IMR-90 (cell line): ENCODE measurements around the gene TNKS1BP1. TPM values are rescaled to one million over a fixed set of nuclear protein-coding genes. Genes with fewer than 3 reads are reported as not detected.

Source experiments
- ATAC-seq: fragments of 200-7000 bp; cut with Tn5 transposase; 2 replicates; pipeline ENCODE4 v1.9.1; 2020; ENCODE audit warnings: low read depth, mild to moderate bottlenecking, moderate library complexity
- BruUV-seq: library from RNA; stranded (reverse); fragments of 400-500 nt; replicated peaks from 2 replicates; lab custom pipeline; 2021; lab: Mats Ljungman, UMichigan
- CTCF ChIA-PET: fragments of 300-600 bp; formaldehyde crosslinking; extraction: SDS; loops from one replicate; lab custom pipeline; 2021; ENCODE audit warnings: antibody characterized with exemption; lab: Yijun Ruan, JAX
- POLR2A ChIA-PET: fragments of 300-600 bp; sonication (Branson Sonifier 250); formaldehyde crosslinking; loops from one replicate; lab custom pipeline; 2022; ENCODE audit warnings: antibody characterized with exemption; ENCODE audit not compliant: unreplicated experiment; lab: Charles Lee
- DNase-seq: peaks from one replicate; pipeline ENCODE4 v3.0.0; 2013
- H2AFZ ChIP-seq: replicated peaks from 2 replicates; pipeline ENCODE3; 2013; ENCODE audit warnings: low read length, mild to moderate bottlenecking; ENCODE audit not compliant: poor library complexity
- H2AK5ac ChIP-seq: 2 replicates; pipeline ENCODE4 v1.6.1; 2013; ENCODE audit warnings: low read depth, low read length, inconsistent platforms
- H2AK9ac ChIP-seq: replicated peaks from 2 replicates; pipeline ENCODE3; 2013; ENCODE audit warnings: mild to moderate bottlenecking, low read depth, low read length, moderate library complexity; ENCODE audit not compliant: poor library complexity
- H2BK120ac ChIP-seq: 2 replicates; pipeline ENCODE4 v1.6.1; 2013; ENCODE audit warnings: low read depth, low read length, inconsistent platforms
- H2BK15ac ChIP-seq: 3 replicates; pipeline ENCODE4 v1.6.1; 2013; ENCODE audit warnings: low read depth, low read length, inconsistent platforms
- H2BK20ac ChIP-seq: 2 replicates; pipeline ENCODE4 v1.6.1; 2013; ENCODE audit warnings: low read depth, mild to moderate bottlenecking, inconsistent platforms, low read length, moderate library complexity
- H2BK5ac ChIP-seq: 2 replicates; pipeline ENCODE4 v1.6.1; 2013; ENCODE audit warnings: mild to moderate bottlenecking, low read depth, low read length, inconsistent platforms; ENCODE audit not compliant: poor library complexity, severe bottlenecking
- H3K14ac ChIP-seq: replicated peaks from 2 replicates; pipeline ENCODE4 v1.6.1; 2013; ENCODE audit warnings: low read depth, low read length, inconsistent platforms
- H3K18ac ChIP-seq: 2 replicates; pipeline ENCODE4 v1.6.1; 2013; ENCODE audit warnings: low read depth, low read length, control low read depth
- H3K23ac ChIP-seq: 2 replicates; pipeline ENCODE4 v1.6.1; 2013; ENCODE audit warnings: low read depth, low read length, inconsistent platforms
- H3K27ac ChIP-seq: 2 replicates; pipeline ENCODE4 v1.5.1; 2013; ENCODE audit warnings: mild to moderate bottlenecking, control low read depth, low read length; ENCODE audit not compliant: insufficient read depth
- H3K27me3 ChIP-seq: 2 replicates; pipeline ENCODE4 v1.6.1; 2013; ENCODE audit warnings: low read length; ENCODE audit not compliant: control insufficient read depth, insufficient read depth
- H3K36me3 ChIP-seq: 2 replicates; pipeline ENCODE4 v1.6.1; 2013; ENCODE audit warnings: low read length, mixed read lengths; ENCODE audit not compliant: control insufficient read depth, insufficient read depth
- H3K4ac ChIP-seq: 2 replicates; pipeline ENCODE4 v1.6.1; 2013; ENCODE audit warnings: low read depth, low read length, inconsistent platforms
- H3K4me1 ChIP-seq: 2 replicates; pipeline ENCODE4 v1.6.1; 2013; ENCODE audit warnings: low read length, mixed read lengths; ENCODE audit not compliant: control insufficient read depth, insufficient read depth
- H3K4me2 ChIP-seq: 2 replicates; pipeline ENCODE4 v1.6.1; 2013; ENCODE audit warnings: low read depth, mild to moderate bottlenecking, control low read depth, low read length, moderate library complexity
- H3K4me3 ChIP-seq: 2 replicates; pipeline ENCODE4 v1.5.1; 2013; ENCODE audit warnings: low read depth, mild to moderate bottlenecking, control low read depth, low read length, moderate library complexity; ENCODE audit not compliant: insufficient read depth
- H3K56ac ChIP-seq: 2 replicates; pipeline ENCODE4 v1.6.1; 2013; ENCODE audit warnings: low read length, inconsistent platforms; ENCODE audit not compliant: insufficient read depth; ENCODE audit errors: extremely low read depth
- H3K79me1 ChIP-seq, 2 experiments: 2 replicates each; pipeline ENCODE4 v1.6.1; 2013; ENCODE audit warnings: low read length in 2 of 2, inconsistent platforms in 1 of 2, low read depth in 1 of 2
- H3K9ac ChIP-seq: 2 replicates; pipeline ENCODE4 v1.6.1; 2013; ENCODE audit warnings: low read depth, low read length, control low read depth
- H3K9me1 ChIP-seq: 2 replicates; pipeline ENCODE4 v1.6.1; 2013; ENCODE audit warnings: low read length, inconsistent platforms; ENCODE audit not compliant: insufficient read depth
- H3K9me3 ChIP-seq: 2 replicates; pipeline ENCODE4 v1.6.1; 2013; ENCODE audit warnings: low read length; ENCODE audit not compliant: control insufficient read depth, insufficient read depth
- H4K20me1 ChIP-seq: 2 replicates; pipeline ENCODE4 v1.6.1; 2013; ENCODE audit warnings: low read length, inconsistent platforms; ENCODE audit not compliant: insufficient read depth
- H4K5ac ChIP-seq: 2 replicates; pipeline ENCODE4 v1.6.1; 2013; ENCODE audit warnings: mild to moderate bottlenecking, low read depth, low read length, control low read depth
- H4K8ac ChIP-seq, 2 experiments: 2 replicates each; pipeline ENCODE4 v1.6.1; 2013; ENCODE audit warnings: low read depth in 2 of 2, low read length in 2 of 2, control low read depth in 1 of 2, inconsistent platforms in 1 of 2
- H4K91ac ChIP-seq: 2 replicates; pipeline ENCODE4 v1.6.1; 2013; ENCODE audit warnings: low read depth, low read length, inconsistent platforms; ENCODE audit not compliant: insufficient read depth
- ELK1 ChIP-seq: fragments of 150-350 bp; IDR thresholded peaks from 2 replicates; pipeline ENCODE4 v1.6.1; 2016; ENCODE audit warnings: low read depth, mild to moderate bottlenecking, low read length, moderate library complexity, borderline replicate concordance
- MAZ ChIP-seq: IDR thresholded peaks from 2 replicates; pipeline ENCODE4 v1.6.1; 2012; ENCODE audit warnings: low read depth, mild to moderate bottlenecking, low read length, improper control_type of control experiment, moderate library complexity, borderline replicate concordance
- WGBS, 2 experiments: methylation state at CpG; one replicate each; pipeline versions ENCODE4 v1.1.5 to v1.1.7; 2013; ENCODE audit warnings: missing lambda C conversion rate in 2 of 2; ENCODE audit not compliant: insufficient read length in 1 of 2; ENCODE audit errors: extremely low coverage in 2 of 2; 5-methylcytosine and 5-hydroxymethylcytosine counted together
- dilution Hi-C: fragments of 300-500 bp; cut with HindIII; formaldehyde crosslinking; loops from one replicate; pipeline ENCODE4 v1.14.3; 2018; ENCODE audit warnings: low sequenced_read_pairs; ENCODE audit not compliant: unreplicated experiment
- in situ Hi-C: fragments of 300-500 bp; cut with MboI; formaldehyde crosslinking; loops from 3 replicates; pipeline ENCODE4 v1.14.3; 2019; ENCODE audit warnings: low sequenced_read_pairs, inconsistent platforms, mixed read lengths
- intact Hi-C: fragments of 100-400 bp; cut with micrococcal nuclease; formaldehyde crosslinking; loops from 2 replicates; pipeline ENCODE4 v1.10.0; 2022
- polyA plus RNA-seq, 3 experiments: library from polyadenylated mRNA; depleted of rRNA; stranded (reverse); fragments of >200 nt; gene quantifications; 2 replicates each; pipeline ENCODE4 v1.2.3, GENCODE V29; 2012; ENCODE audit warnings: low replicate concordance in 1 of 3
- total RNA-seq: library from RNA; depleted of rRNA; stranded (reverse); fragments of >200 nt; gene quantifications from 2 replicates; pipeline ENCODE4 v1.2.3, GENCODE V29; 2012

TNKS1BP1 gene
- total and polyA plus RNA-seq, 2 of the 4 experiments (the other 2 are of a cell fraction), result 31.7 to 71.4 TPM

DNA sequence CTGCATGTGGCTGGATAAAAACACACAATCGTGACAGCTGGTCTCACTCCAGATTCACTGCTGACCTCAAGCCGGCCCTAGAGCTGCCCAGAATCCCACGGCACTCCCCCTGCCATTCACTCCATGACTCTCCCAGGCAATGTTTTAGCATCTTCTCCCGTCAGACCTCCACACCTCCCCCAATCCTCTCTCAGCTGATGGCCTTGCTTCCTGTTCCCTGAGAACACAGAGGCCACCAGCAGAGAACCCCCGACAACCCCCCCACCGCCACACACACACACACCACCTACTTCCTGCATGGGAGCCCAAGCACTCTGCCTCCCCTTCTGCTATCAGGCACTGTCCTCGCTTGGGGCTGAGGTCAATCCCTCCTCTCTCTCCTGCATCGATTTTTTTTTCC lies 9.3 kb downstream of the TNKS1BP1 start:
- no peaks in the 10 kb centered on the region for H3K9me3 ChIP-seq
- no peak overlapping the region for H3K14ac ChIP-seq
- peak; percentile 61 for DNase-seq
- WGBS, 2 experiments, result 16% methylated on average over 6 of the region's 8 CpGs; no CpG with 5 or more reads in 1 of the 2 experiments
- 0 out of 2 replicates have a peak overlapping the region, but pooled peaks have one; percentile 4 for H3K4me2 ChIP-seq
- intact Hi-C loops, result no loop called here
- no peak overlapping the region for H3K18ac ChIP-seq
- no peaks in the 10 kb centered on the region for H3K27me3 ChIP-seq
- H3K79me1 ChIP-seq, result peaks cover 26 to 77% of the 10 kb centered on the region in 2 experiments
- TF ChIP-seq ELK1 (no peak), MAZ (peak; percentile 14; the same call in 1 of the 2 replicates)
- no peak overlapping the region for H3K9ac ChIP-seq
- peak overlapping the region; percentile 50 for H2BK5ac ChIP-seq
- no peak overlapping the region for H3K4ac ChIP-seq
- in situ Hi-C loops, result no loop called here
- no peak overlapping the region; a peak in 1 of 4 replicates for H4K8ac ChIP-seq
- H4K91ac ChIP-seq, result no peak overlapping the region; the same call in 1 of the 2 replicates
- no peak for ATAC-seq
- peaks cover 36% of the 10 kb centered on the region for H3K4me1 ChIP-seq
- H3K23ac ChIP-seq, result no peak overlapping the region
- no TSS peak for BruUV-seq
- peaks cover 68% of the 10 kb centered on the region for H4K20me1 ChIP-seq
- H2BK15ac ChIP-seq, result no peak overlapping the region
- H2BK20ac ChIP-seq, result no peak overlapping the region
- no peak overlapping the region for H2BK120ac ChIP-seq
- no peak overlapping the region for H2AK9ac ChIP-seq
- no peak overlapping the region for H3K27ac ChIP-seq
- H3K9me1 ChIP-seq, result peaks cover 43% of the 10 kb centered on the region
- no peak overlapping the region for H2AFZ ChIP-seq
- H3K56ac ChIP-seq, result no peak overlapping the region
- H3K4me3 ChIP-seq, result no peak overlapping the region
- dilution Hi-C loops, result no loop called here
- CTCF ChIA-PET, result no interaction called here
- H2AK5ac ChIP-seq, result no peak overlapping the region
- H3K36me3 ChIP-seq, result peaks cover 74% of the 10 kb centered on the region
- no peak overlapping the region for H4K5ac ChIP-seq
- POLR2A ChIA-PET, result no interaction called here
